Measurements from ENCODE around the gene CPEB1.
"Not testable (repeated sequence)": the region's sequence is repeated elsewhere in the genome, so short reads cannot be mapped to it uniquely, and the experiment has no call there.

CPEB1 gene

DNA sequence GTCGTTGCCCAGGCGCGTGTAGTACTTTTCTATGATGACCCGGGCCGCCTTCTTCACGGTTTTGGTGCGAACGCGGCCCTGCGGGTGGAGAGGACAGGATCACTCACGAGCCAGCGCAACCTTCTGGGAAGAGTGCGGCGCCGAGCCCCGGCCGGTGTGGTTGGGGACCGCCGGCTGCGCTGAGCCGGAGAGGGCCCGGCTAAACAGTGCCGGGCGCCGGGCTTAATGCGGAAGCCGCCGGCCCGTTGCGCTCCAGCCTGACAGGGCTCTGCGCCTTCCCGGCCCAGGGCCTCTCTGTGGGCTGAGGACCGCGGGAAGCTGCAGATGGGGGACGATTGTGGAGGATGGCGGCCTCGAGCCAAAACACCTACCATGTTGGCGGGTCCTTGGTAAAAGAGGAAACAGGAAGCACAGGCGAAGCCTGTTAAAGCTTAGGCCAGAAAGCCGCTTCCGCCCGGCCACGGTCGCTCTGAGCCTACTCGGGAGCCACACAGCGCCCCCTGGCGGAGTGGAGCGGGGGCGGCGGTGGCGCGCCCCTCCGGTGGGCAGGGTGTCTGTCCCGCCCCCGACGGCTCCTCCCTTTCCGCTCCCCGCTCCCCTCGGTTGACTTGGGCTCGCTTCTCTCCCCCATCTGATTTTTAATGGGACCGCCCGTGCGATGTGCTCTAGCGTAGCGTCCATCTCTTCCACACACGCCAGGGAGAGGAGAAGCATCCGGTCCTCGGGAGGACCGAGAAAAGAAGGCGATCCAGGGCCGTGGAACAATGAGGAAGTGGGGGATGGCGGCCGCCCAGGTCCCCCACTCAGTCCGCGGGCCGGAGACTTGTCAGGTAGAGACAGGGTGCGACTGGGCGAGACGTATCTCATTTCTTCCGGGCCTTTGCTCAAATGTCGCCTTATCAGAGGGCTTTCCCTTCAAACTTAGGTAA, 106.8 kb downstream of the CPEB1 start, which contains the start of gene RPS17:
RPS17 (minus strand) TSS at position 403 of the 929 bp plus-strand sequence; CDS start at position 374, 29 bp downstream.
- FAIRE-seq: no peak

DNA sequence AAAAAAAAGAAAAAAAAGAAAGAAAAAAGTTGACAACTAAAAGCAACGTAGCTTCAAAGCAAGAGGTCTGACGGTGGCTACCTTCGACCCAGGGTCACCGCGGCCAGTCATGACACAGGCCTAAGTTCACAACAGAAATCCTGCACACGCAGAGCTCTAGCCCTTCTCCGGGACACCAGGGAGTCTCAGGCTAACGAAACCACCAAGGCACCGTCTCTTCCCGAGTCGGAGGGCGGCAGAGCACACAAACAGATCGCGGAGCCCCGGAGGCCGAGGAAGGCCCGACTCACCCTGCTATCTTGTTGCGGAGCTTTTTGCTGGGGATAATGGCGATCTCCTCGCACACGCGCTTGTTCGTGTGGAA, 107.5 kb downstream of the CPEB1 start:
- FAIRE-seq: no peak

DNA sequence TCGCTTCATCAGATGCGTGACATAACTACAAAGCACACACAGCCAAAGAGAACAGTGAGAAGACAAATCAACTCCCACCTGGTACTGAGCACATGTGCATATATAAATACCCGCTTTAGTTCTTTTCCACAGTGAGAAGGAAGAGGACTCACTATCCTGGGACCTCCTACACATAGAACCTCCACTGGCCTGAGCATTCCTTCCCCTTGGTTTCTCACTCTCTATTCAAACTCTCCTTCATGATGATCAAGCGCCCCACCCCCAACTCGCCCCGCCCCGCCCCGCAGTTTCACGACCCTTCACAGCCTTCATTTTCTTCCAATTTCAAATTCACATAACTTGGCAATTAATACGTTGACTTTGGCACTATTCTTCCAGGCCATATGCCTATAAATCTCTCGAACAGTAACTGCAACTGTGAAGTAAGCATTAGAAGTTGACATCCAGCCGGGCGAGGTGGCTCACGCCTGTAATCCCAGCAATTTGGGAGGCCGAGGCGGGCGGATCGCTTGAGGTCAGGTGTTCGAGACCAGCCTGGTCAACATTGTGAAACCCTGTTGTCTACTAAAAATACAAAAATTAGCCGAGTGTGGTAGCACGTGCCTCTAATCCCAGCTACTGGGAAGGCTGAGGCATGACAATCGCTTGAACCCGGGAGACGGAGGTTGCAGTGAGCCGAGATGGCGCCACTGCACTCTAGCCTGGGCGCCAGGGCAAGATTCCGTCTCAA, 108.0 kb downstream of the CPEB1 start:
- FAIRE-seq: no peak

DNA sequence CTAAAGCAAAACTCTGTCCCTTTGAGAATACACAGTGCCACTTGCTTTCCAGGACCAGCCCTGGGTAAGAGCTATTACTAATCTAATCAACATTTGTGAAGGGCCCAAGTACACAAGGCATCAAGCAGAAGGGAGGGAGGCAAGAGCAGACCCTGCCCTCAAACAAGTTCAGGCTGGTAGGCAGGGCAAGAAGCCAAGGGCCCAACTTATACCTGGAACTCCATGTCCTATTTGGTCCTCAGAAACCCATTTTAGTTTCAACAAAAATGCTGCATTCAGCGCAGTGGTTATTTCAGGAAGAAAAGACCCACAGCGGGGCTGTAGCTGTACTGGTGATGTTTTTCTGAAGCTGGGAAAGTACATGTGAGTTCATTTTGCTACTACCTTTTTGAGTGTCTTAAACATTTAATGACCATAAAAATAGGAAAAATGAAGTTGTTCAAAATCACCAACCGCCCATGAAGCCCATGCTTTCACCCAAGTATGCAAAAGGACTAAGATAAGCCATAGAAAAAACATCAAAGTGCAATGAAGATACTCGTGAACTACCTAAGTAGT, 109.7 kb downstream of the CPEB1 start:
- no peak for FAIRE-seq

DNA sequence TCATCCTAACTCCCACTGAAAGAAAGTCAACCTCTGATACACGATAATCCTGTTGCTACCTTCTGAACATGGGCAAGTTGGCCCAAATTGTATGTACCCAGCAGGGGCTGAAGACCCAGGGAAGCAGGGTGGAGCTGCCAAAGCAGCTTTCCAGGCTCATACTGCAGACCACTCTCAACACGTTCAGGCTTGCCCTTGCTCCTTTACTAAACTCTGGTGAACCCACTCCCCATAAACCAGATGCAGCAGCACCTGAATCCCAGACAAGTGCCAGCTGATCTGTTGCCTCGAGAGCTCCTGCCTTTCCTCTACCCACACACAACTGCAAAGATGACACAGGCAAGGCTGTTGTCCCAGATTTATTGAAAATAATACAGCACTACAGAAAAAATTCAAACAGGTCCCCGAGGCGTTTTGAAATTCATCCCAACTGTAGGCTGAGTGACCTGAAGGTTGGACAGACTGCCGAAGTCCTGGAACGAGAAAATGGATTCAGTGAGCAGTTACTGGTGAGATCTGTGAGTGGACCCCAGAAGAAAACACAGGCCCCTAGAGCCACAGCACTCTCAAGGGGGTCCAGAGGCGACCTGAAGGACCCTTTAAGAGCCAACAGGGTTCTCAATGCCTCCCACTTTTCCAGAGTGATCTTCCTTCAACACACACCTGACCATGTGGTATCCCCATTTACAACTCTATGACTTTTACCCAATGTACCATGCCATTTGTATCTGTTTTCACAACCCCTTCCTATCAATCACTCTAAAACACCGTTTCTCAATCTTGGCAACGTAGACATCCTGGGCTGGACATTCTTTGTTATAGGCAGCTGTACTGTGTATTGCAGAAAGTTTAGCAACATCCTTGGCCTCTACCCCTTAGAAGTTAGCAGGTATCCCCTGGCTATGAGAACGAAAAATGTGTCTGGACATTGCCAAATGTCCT, 110.5 kb downstream of the CPEB1 start:
- no peak for FAIRE-seq

DNA sequence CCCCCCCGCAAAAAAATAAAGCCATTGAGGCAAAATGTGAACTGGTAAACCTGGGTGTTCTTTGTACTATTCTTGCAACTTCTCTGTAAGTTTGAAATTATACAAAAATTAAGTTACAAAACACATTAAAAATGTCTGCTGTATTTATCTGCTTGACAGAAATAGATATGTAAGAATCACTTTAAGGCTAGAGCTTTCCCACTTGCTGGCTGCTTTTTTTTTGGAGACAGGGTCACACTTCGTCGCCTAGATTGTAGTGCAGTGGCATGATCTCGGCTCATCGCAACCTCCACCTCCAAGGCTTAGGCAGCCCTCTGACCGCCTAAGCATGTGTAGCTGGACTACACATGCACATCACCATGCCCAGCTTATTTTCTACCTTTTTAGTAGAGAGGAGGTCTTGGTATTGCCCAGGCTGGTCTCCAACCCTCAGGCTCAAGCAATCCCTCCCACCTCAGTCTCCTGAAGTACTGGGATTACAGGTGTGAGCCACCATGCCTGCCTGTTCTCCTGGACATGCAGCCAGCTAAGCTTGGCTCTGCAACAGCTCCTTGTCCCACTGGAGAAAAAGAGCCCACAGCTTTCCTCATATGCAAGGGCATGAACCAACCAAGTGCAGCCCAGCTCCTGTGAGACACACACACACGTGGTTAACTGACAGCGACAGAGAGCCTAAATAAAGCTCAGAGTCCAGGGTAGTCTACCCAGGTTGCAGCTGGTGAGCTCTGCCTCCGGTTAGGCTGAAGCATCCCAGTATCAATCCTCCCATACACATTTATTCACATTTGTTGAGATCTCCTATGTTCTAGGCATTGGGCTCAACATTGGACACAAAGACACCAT, 111.4 kb downstream of the CPEB1 start:
- no peak for FAIRE-seq

DNA sequence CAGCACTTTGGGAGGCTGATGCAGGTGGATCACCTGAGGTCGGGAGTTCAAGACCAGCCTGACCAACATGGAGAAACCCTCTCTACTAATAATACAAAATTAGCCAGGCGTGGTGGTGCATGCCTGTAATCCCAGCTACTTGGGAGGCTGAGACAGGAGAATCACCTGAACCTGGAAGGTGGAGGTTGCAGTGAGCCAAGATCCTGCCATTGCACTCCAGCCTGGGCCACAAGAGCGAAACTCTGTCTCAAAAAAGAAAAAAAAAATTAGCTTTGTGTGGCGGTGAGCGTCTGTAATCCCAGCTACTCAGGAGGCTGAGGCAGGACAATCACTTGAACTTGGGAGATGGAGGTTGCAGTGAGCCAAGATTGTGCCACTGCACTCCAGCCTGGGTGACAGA, 112.0 kb downstream of the CPEB1 start:
- FAIRE-seq: not testable (repeated sequence)

DNA sequence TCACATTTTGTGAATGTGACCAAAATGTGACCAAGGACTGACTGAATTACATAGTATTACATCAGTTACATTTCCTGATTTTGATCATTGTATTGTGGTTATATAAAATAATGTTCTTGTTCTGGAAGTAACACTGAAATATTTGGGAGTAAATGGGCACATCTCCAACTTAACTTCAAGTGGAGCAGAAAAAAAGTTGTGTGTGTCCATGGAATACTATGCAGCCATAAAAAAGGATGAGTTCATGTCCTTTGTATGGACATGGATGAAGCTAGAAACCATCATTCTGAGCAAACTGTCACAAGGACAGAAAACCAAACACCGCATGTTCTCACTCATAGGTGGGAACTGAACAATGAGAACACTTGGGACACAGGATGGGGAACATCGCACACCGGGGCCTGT, 112.7 kb downstream of the CPEB1 start:
- FAIRE-seq: not testable (repeated sequence)

DNA sequence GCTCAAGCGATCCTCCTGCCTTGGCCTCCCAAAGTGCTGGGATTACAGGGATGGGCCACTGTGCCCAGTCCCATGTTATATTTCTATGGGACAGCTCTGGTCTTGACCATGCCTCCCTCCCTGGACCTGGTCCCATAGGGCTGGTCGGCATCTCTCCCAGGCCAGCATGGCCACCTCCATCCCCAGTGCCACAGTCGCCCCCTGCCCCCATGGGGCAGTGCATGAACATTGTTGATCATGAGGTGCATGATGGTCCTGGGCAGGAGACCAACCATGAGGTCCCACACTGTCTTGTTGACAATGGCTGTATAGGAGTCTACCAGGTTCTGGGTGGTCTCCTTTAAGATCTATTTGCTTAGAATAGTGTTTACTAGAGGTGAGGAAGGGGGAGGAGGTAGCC, 113.4 kb downstream of the CPEB1 start:
- no peak for FAIRE-seq

DNA sequence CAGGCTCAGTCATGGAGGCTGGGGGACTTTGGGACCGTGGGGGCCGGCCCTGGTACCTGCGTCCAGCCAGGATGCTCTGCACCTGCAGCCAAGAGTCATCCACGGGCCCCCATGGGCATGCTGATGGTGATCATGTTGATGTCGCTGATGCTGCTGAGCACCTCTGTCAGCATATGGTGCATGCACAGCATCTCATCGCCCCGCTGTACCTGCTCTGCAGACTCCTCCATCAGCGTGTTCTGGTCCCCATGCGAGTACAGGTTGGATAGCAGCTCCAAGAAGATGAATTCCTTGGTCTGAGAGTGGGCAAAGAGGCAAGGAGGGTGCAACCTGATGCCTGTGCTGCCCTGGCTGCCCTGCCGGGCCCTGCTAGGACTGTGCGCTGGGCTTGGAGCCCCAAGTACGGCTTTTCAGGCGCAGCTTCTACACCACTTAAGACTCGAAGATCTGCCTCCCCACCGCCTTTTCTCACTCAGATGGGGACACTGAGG, 114.1 kb downstream of the CPEB1 start:
- no peak for FAIRE-seq

DNA sequence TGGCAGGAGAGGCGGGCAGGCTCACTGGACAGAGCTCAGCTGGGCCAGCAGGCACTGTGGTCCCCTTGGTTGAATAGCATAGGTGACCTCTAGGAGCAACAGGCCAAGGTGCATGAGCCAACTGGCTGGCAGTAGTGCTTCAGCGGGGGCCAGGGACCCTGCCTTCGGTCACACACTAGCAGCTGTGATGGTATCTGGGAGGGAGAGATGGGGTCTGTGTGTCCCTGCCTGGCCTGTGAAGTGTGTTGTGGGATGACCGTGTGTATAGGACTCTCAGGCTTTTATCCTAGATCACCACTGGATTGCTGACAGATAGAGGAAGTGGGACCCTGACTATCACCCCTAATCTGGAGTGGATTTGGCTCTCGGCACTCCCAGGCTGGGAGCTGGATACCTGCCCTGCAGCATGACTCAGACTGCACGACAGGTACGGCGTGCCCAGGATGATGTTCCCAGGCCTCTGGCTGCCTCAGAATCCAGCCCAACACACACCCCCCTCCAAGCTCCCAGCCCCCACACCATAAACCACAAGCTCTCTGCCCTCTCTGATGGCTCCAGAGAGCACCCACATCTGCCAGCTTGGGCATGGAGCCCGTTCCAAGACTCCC, 114.7 kb downstream of the CPEB1 start:
- FAIRE-seq: no peak

DNA sequence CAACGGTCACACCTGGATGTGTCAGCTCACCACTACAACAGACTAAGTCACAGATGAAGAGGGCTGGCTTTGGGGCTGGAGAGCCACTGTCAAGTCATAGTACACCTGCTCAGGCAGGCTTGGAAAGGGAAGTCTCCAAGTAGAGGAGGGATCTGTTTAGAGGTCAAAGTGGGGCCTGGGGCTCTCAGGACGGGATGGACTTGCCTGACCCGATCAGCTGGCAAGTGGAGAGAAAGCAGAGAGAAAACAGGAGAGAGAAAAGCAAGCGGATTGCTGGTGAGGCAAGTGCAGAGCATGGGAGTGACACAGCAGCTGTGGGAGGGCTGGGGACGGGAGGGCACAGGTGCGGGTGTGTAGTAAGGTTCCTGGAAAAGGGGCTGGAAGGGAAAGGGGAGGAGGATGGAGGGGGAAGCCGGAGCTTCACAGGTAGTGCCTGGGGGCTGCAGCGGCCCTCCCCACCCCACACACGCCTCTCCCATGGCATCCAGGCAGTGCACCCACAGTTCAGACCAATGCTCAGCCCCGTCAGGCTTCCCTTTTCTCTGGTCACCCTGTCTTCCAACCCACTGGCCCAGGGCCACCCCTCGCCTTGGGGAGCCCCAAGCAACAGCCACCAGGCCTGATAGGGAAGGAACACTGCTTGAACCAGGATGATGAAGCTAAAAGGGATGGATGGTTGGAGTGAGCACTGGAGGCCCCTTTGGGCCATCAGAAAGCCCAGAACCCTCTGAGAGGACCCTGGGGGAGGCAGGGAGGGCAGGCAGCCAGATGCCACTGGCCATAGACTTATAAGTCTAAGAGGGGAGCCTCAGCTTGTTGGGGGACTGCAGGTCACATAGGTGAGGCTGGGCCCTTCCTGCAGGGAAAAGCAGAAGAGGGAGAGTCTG, 115.4 kb downstream of the CPEB1 start:
- no peak for FAIRE-seq

DNA sequence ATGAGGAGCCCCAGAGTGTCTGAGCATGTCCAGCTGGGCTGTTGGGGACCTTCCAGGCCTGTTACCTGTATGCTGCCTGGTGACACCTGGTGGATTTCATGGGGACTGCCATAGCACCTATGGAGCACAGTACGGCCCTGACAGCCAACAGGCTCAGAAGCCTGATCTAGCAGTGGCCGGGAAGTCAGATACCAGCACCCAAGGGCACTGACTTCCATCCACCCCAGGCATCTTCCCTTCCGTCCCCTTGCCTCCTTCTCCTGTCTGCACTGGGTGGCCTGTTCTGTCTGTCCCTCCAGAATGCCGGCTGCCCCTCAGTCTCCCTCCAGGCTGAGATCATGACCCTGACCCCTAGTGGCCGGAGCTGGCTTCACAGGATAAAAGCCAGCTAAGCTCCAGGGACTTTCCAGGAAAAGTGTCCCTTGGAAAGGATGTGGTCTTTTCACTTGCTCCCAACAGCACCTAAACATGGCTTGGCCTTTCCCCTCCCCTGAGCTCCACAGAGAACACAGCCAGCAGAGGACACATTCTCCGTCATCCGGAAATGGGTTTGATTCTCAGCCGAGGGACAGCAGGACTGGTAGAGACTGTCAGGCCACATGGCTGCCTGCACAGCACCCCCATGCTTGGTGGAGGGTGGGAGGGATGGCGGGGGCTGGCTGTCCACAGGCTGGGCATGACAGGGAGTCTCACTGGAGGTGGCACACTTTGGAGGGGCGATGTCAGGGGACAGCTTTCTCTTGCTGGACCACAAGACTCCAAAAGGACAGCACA, 116.4 kb downstream of the CPEB1 start:
- FAIRE-seq: no peak

DNA sequence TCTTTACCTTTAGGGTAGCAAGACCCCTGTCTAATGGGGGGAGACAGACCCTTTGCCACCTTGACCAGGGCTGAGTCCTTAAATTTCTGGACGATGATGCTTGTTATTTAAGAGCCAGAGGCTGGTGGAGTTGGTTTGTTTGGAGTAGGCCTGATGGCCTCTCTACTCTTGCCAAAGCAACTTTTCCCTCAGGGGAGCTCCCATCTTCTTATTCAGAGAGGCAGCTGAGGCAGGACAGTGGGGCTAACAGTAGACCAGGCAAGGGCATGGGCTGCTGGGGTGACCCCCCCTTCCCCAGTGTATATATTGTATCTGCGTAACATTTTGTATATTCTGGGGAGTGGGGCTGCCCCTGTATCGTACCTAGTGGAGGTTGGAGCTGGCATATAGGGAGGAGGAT, 117.2 kb downstream of the CPEB1 start:
- no peak for FAIRE-seq

DNA sequence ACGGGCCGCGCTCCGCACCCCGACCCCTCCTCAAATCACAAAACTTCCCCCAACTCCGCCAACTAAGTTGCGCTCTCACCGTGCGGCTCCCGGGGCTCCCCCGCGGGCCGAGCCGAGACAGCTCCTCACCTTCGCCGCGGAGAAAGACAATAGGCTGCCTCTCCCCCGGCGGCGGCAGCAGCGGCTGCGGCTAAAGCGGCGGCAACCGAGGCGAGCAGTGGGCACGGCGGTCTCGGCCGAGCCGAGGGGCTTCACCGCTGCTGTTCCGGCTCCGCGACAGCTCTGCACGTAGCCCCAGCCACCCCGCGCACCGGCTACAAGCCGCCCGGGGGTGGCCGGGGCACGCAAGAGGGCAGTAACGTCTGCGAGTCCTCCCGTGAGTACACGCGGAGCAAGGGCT, 133.6 kb downstream of the CPEB1 start:
- FAIRE-seq: not testable (repeated sequence)

DNA sequence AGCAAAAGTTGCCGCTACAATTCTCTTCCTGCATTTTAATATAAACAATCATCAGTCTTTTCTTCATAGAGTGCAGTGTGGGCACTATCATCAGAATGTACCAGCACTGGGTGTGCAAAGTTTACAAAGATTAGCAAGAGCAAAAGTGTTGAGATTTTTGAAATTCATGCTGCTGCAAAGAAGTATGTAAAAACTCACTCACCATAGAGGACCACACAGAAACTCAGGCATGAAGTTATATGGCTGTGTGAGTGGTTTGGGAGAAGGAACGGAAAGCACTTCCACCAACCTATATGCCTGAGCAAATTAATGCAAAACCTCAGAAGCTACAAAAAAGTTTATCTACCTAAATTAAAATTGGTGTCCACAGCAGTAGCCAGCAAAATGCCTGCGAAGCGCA, 139.5 kb downstream of the CPEB1 start:
- not testable (repeated sequence) for FAIRE-seq

DNA sequence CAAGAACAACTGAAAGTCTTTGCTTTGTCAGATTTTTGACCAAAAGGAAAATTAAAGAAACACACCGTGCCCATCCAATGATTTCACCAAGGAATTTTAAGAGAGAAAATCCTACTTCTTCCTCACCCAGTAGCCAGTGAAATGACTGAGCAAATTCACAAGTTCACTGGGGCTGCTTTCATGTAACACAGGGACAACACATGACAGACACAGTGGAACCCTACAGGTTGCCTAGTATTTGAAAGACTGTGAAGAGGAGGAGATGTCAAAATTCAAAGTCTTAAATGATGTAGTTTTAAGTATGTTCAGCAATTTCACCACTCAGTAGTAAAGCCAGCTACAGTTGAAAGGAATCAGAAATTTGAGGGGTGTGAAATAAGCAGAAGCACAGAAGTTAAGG, 140.1 kb downstream of the CPEB1 start:
- FAIRE-seq: not testable (repeated sequence)

DNA sequence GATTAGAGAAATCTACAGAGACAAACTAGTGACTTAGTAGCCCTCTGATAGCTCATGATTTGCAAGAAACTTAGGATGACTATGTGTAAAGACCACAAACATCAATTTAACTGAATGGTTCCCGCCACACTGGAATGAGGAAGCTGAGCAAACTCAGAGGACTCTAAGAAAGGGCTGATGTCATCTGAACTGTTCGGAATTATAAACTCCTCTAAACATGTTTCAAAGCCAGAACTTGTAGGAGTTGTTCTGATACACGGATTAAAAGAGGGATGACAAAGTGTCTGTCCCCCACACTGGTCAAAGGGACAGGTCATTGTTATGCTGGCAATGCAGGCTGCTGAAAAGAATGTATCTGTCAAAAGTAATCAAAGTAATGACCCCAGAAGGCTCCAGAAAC, 141.3 kb downstream of the CPEB1 start:
- not testable (repeated sequence) for FAIRE-seq

DNA sequence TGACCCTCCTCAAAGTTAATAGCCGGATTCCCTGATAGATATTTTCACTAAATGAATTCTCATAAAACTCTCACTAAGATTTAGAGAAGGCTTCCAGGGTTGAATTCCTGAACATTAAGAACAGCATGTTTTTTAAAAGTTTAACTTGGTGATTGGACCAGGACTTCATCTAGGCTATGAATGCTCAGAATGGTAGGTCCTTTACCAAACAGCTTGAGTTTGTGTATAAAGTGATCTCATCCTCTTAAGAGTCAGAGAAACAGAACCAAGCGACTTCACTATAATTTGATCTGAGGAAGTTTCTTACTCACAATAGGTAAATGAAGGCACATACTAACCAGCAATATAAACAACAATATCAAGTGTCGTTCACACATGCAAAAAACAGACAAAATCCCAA, 143.1 kb downstream of the CPEB1 start:
- FAIRE-seq: not testable (repeated sequence)
